Measurements from ENCODE around the gene CERS2.
A peak's percentile ranks its signal among the peaks of the same experiment; 100 is the strongest.
"Not testable (repeated sequence)": the region's sequence is repeated elsewhere in the genome, so short reads cannot be mapped to it uniquely, and the experiment has no call there.

CERS2 gene

GRCh38 chr1:150970808-150971582, 3.6 kb downstream of the CERS2 start:
- no peak for DNase-seq (ENCODE audit: low read depth, low spot score)

GRCh38 chr1:150969626-150970025, 5.0 kb downstream of the CERS2 start:
- DNase-seq (ENCODE audit: low read depth, low spot score) = no peak

GRCh38 chr1:150968491-150968890, 6.1 kb downstream of the CERS2 start:
- no peak for DNase-seq (ENCODE audit: low read depth, low spot score)

GRCh38 chr1:150967936-150968335, 6.7 kb downstream of the CERS2 start:
- no peak for DNase-seq (ENCODE audit: low read depth, low spot score)

GRCh38 chr1:150966011-150966410, 8.6 kb downstream of the CERS2 start:
- no peak for DNase-seq (ENCODE audit: low read depth, low spot score)

- no peak for DNase-seq (ENCODE audit: low read depth, low spot score)
Observed at GRCh38 chr1:150965605-150966004, 9.0 kb downstream of the CERS2 start.

GRCh38 chr1:150964164-150964489, 10.5 kb downstream of the CERS2 start:
- DNase-seq (ENCODE audit: low read depth, low spot score) = no peak

GRCh38 chr1:150963321-150964163, 11.1 kb downstream of the CERS2 start:
- no peak for DNase-seq (ENCODE audit: low read depth, low spot score)

- DNase-seq (ENCODE audit: low read depth, low spot score) = no peak
Observed at GRCh38 chr1:150961756-150962155, 12.9 kb downstream of the CERS2 start.

GRCh38 chr1:150960646-150961045, 14.0 kb downstream of the CERS2 start:
- DNase-seq (ENCODE audit: low read depth, low spot score) = no peak

GRCh38 chr1:150957666-150958065, 17.0 kb downstream of the CERS2 start:
- DNase-seq (ENCODE audit: low read depth, low spot score) = no peak

GRCh38 chr1:150955280-150955679, 19.4 kb downstream of the CERS2 start:
- DNase-seq (ENCODE audit: low read depth, low spot score) = no peak

GRCh38 chr1:150954708-150955107, 19.9 kb downstream of the CERS2 start:
- DNase-seq (ENCODE audit: low read depth, low spot score) = no peak

GRCh38 chr1:150944856-150945255, 29.8 kb downstream of the CERS2 start:
- no peak for DNase-seq (ENCODE audit: low read depth, low spot score)

- DNase-seq (ENCODE audit: low read depth, low spot score) = no peak
Observed at GRCh38 chr1:150931773-150932172, 42.9 kb downstream of the CERS2 start.

GRCh38 chr1:150928775-150929174, 45.9 kb downstream of the CERS2 start:
- DNase-seq (ENCODE audit: low read depth, low spot score) = not testable (repeated sequence)

- DNase-seq (ENCODE audit: low read depth, low spot score) = no peak
Observed at GRCh38 chr1:150928286-150928685, 46.3 kb downstream of the CERS2 start.

GRCh38 chr1:150927624-150928023, 47.0 kb downstream of the CERS2 start:
- no peak for DNase-seq (ENCODE audit: low read depth, low spot score)

- peak; percentile 83 for DNase-seq (ENCODE audit: low read depth, low spot score)
Observed at GRCh38 chr1:150926097-150926741, 48.4 kb downstream of the CERS2 start, which contains the start of gene SETDB1. TSS of gene SETDB1 (plus strand) at chr1:150926363. CDS start at chr1:150927715, 1,352 bp downstream.

GRCh38 chr1:150925080-150925479, 49.6 kb downstream of the CERS2 start:
- DNase-seq (ENCODE audit: low read depth, low spot score) = no peak

GRCh38 chr1:150922519-150922975, 52.1 kb downstream of the CERS2 start:
- peak; percentile 70 for DNase-seq (ENCODE audit: low read depth, low spot score)

GRCh38 chr1:150917387-150917786, 57.2 kb downstream of the CERS2 start:
- DNase-seq (ENCODE audit: low read depth, low spot score) = no peak
